Ovary (tissue), 9 donors: Measurements from ENCODE around the gene REEP1. TPM values are rescaled to one million over a fixed set of nuclear protein-coding genes. Genes with fewer than 3 reads are reported as not detected.

Experiments
- DNase-seq, 5 donors: peaks; one replicate each; pipeline ENCODE4 v3.0.0-alpha.2; 2019 to 2020
- H3K27ac ChIP-seq, 2 donors: fragments of 200-600 bp; one replicate each; pipeline versions ENCODE4 v1.5.1 to v1.8.0; 2019 to 2022
- H3K27me3 ChIP-seq: fragments of 200-600 bp; one replicate; pipeline ENCODE4 v1.8.0; 2022
- H3K36me3 ChIP-seq: fragments of 200-600 bp; sonication (generic); one replicate; pipeline ENCODE4 v1.5.1; 2019
- H3K4me1 ChIP-seq: one replicate; pipeline ENCODE4 v1.8.1; 2013; ENCODE audit warnings: mild to moderate bottlenecking, moderate library complexity; ENCODE audit not compliant: insufficient read depth
- H3K4me3 ChIP-seq: fragments of 200-600 bp; sonication (generic); one replicate; pipeline ENCODE4 v1.5.1; 2017
- H3K9me3 ChIP-seq, 2 donors: fragments of 200-600 bp in 1 of 2; sonication (generic) in 1 of 2; one replicate each; pipeline versions ENCODE4 v1.5.1 to v1.8.1; 2013 to 2019; ENCODE audit warnings: mild to moderate bottlenecking in 1 of 2, moderate library complexity in 1 of 2
- EP300 ChIP-seq: sonication (generic); formaldehyde crosslinking; IDR thresholded peaks from one replicate; pipeline ENCODE4 v1.6.1; 2017; ENCODE audit warnings: antibody characterized with exemption
- POLR2A ChIP-seq: fragments of 450-650 bp; IDR thresholded peaks from one replicate; pipeline ENCODE4 v1.6.1; 2017; ENCODE audit warnings: antibody characterized with exemption, mild to moderate bottlenecking, moderate library complexity
- WGBS, 3 donors: extraction: QIAGEN DNeasy Blood & Tissue Kit in 1 of 3; methylation state at CpG; one replicate each; pipeline versions ENCODE4 v1.1.5 to v1.1.7; 2013 to 2017; 5-methylcytosine and 5-hydroxymethylcytosine counted together
- intact Hi-C, 4 donors: fragments of 100-400 bp; cut with DNase I; formaldehyde crosslinking; loops; one replicate each; pipeline versions ENCODE4 v1.11.0 to v1.15.1; 2022 to 2023
- polyA plus RNA-seq, 2 donors: library from polyadenylated mRNA; stranded (reverse); fragments of 200-250 nt in 1 of 2; fragments of 350-450 nt in 1 of 2; fragmentation: Illumina TruSeq in 1 of 2; extraction: RNeasy Lipid Tissue Mini Kit (QIAGEN cat#74804) in 1 of 2; gene quantifications; one replicate each; pipeline ENCODE4 v1.2.3, GENCODE V29; 2013 to 2014
- total RNA-seq, 7 donors: library from RNA; depleted of rRNA in 2 of 7; stranded (reverse); fragments of >200 nt in 2 of 7; fragmentation: NEBNext Ultra II Directional in 3 of 7; extraction: Animal tissue kit (Norgen Biotek cat#: 25700) in 3 of 7; gene quantifications; one replicate each; pipeline versions ENCODE4 v1.1.0 to v1.2.4, GENCODE V29; 2016 to 2023
- TF ChIP-seq, protein P1 (sequence below), 3 donors: fragments of 450-650 bp in 2 of 3; fragments of 200-600 bp in 1 of 3; IDR thresholded peaks; one replicate each; pipeline versions ENCODE4 v1.5.1 to v1.8.0; 2016 to 2022; ENCODE audit warnings: antibody characterized with exemption in 3 of 3, mild to moderate bottlenecking in 1 of 3
- donor health status: DM: no; HTN: no; CAD: no; lungs with moderate emphysema.
- donor health status: DM: no; HTN: no; CAD: no.
- donor health status: Bipolar disorder and iron deficiency.
- donor health status: DM: yes; HTN: yes; CAD: no.
- donor health status: DM: no; HTN: no; CAD: no.
- donor health status: DM: yes; HTN: yes; CAD: no.

REEP1 gene
- total and polyA plus RNA-seq, 9 donors = 0.58 to 35.7 (median 2.0) TPM

DNA sequence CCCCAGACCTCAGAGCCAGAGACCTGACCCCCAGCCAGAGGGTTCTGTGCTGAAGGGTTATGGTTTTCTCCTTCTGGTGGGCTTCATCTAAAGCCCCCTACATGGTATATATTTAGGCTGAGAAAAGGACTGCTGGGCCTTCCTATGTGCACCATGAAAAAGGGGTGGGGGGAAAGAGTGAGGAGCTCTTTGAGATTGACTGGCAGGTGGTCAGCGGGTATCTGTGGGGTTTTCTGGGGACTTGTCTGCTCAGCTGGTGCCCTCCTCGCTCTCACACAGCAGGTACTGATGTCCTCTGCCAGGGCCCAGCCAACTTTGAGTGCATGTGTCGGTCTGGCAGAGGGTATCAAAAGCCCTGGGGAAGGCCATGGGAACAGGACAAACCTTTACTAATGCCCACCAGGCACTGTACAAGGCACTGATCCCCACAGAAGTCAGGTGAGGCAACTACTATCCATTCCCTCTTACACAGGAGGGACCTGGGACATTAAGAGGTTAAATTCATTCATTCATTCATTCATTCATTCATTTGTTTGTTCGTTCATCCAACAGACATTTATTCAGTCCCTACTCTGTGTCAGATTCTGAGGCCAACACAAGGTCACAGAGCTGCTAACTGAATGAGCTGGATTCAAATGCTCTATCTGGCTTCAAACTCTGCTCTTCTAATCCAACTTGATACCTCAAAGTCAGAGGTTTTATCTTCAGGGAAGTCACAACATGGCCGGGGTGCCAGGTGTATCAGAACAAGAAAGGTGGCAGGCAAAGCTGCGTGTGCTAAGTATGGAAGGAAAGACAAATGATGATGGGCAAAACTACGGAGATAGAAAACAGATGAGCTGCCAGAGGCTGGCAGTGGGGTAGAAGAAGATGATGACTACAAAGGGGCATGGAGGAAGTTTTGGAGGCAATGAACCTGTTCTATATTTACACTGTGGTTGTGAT is 44.6 kb downstream of the REEP1 start:
- Histone ChIP-seq H3K27ac (no peak overlapping the region), H3K9me3 (no peaks in the 10 kb centered on the region), H3K4me1 (no peaks in the 10 kb centered on the region), H3K36me3 (no peaks in the 10 kb centered on the region), H3K27me3 (no peaks in the 10 kb centered on the region), H3K4me3 (no peak overlapping the region)
- intact Hi-C loops = no loop called here
- 83 to 88% (median 87%) methylated on average over 7 of the region's 7 CpGs for WGBS, 3 donors
- no peak for DNase-seq
- TF ChIP-seq, protein P1, sequence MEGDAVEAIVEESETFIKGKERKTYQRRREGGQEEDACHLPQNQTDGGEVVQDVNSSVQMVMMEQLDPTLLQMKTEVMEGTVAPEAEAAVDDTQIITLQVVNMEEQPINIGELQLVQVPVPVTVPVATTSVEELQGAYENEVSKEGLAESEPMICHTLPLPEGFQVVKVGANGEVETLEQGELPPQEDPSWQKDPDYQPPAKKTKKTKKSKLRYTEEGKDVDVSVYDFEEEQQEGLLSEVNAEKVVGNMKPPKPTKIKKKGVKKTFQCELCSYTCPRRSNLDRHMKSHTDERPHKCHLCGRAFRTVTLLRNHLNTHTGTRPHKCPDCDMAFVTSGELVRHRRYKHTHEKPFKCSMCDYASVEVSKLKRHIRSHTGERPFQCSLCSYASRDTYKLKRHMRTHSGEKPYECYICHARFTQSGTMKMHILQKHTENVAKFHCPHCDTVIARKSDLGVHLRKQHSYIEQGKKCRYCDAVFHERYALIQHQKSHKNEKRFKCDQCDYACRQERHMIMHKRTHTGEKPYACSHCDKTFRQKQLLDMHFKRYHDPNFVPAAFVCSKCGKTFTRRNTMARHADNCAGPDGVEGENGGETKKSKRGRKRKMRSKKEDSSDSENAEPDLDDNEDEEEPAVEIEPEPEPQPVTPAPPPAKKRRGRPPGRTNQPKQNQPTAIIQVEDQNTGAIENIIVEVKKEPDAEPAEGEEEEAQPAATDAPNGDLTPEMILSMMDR (IDR thresholded peaks at IDR 0.05) = no peak
- no peak for TF ChIP-seq POLR2A
- TF ChIP-seq EP300 = no peak

DNA sequence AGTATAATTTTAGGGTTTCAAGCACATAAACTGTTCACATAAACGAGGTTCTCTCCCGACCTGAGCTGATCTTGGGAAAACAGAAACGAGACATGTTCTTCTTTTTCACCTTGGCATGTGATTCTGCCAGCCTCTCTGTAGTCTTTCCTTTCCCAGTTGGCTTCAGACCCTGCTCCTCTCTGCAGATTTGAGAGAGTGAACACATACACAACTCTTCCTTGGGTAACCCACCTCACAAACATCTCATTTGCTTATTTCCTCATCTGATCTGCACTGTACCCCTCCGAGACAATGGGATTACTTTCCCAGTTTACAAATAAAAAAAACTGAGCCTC is 46.1 kb downstream of the REEP1 start:
- DNase-seq = no peak
- TF ChIP-seq, protein P1 (IDR thresholded peaks at IDR 0.05) = no peak
- TF ChIP-seq EP300 = no peak
- TF ChIP-seq POLR2A = no peak
- intact Hi-C loops = no loop called here
- H3K4me1 ChIP-seq = no peaks in the 10 kb centered on the region
- no peak overlapping the region for H3K27ac ChIP-seq
- no peak overlapping the region for H3K4me3 ChIP-seq
- no peaks in the 10 kb centered on the region for H3K9me3 ChIP-seq
- no peaks in the 10 kb centered on the region for H3K27me3 ChIP-seq
- 43 to 52% (median 46%) methylated on average over 4 of the region's 4 CpGs for WGBS, 3 donors
- H3K36me3 ChIP-seq = no peaks in the 10 kb centered on the region

DNA sequence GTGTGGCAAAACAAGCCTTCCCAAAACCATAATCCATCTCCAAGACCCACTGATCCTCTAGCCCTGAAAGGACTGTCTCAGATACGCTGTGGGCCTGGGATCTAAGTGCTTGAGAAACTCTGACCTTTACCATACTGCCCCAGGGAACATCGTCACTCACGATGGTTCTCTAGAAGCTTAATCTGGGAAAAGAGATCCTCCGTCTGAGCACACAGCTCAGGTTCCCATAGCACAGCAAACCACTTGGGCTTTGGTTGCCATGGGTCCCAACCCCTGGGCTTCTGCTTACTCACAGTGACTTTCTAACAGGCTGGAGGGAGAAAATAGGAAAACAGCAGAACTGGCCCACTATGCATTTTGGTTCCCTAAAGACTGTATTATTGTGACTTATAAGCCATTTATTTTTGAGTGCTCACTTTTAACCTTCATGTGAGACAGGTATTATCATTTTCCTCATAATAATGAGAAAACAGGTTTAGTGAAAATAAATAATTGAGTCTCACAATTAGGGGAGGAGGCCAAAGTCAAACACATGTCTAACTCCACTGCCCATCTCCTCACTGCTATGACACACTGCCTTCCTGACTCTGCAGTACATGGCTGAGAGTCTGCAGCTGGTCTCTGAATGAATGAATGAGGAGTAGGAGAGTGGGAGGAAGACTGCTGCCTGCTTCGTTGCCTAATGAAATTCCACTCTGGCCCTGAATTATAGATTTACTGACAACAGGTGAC is 46.7 kb downstream of the REEP1 start:
- no peaks in the 10 kb centered on the region for H3K4me1 ChIP-seq
- 56 to 65% (median 61%) methylated on average over 5 of the region's 5 CpGs for WGBS, 3 donors

DNA sequence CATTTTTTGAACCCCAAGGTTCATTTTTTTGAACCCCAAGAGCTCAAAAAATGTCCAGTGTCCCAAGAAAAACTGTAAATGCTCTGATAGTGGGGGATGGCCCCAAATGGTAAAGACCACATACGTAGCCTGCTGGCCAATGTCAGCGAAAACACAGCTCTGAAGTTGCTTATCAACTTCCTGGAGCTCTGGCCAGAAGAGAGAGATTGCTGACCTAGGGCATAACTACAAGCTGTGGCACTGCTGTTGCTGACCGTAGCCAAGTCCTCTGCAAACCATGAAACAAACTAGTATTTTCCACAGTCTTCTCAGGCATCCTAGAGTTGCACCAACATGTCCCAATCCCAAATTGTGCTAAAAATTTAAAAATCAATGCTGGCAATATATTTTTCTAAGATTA is 50.9 kb downstream of the REEP1 start:
- no peaks in the 10 kb centered on the region for H3K36me3 ChIP-seq
- no peak for DNase-seq
- intact Hi-C loops = no loop called here
- H3K9me3 ChIP-seq = no peaks in the 10 kb centered on the region
- no peaks in the 10 kb centered on the region for H3K27me3 ChIP-seq
- H3K4me1 ChIP-seq = no peaks in the 10 kb centered on the region
- TF ChIP-seq EP300 = no peak
- TF ChIP-seq, protein P1 (IDR thresholded peaks at IDR 0.05) = no peak
- no peak for TF ChIP-seq POLR2A
- H3K4me3 ChIP-seq = no peak overlapping the region
- H3K27ac ChIP-seq = no peak overlapping the region
- 41 to 54% (median 46%) methylated on average over 3 of the region's 3 CpGs for WGBS, 3 donors

More for the DNA sequence above, 46.7 kb downstream of the REEP1 start:
- intact Hi-C loops = no loop called here
- no peaks in the 10 kb centered on the region for H3K36me3 ChIP-seq
- H3K27ac ChIP-seq = no peak overlapping the region
- DNase-seq = no peak
- no peaks in the 10 kb centered on the region for H3K27me3 ChIP-seq
- no peak overlapping the region for H3K4me3 ChIP-seq
- H3K9me3 ChIP-seq = no peaks in the 10 kb centered on the region
- TF ChIP-seq, protein P1 (IDR thresholded peaks at IDR 0.05) = no peak
- TF ChIP-seq POLR2A (no peak), EP300 (no peak)
